ENCODE data around the gene MAP2K1. TPM values are rescaled to one million over a fixed set of nuclear protein-coding genes. Genes with fewer than 3 reads are reported as not detected.

The MAP2K1 gene
- total and polyA plus RNA-seq, 9 of the 15 experiments (the other 6 are each of a cell fraction or from before 2014, with no cell fraction given) = 7.5 to 58.3 (median 30.0) TPM

GRCh38 chr15:66356359-66357236 lies 30.1 kb upstream of the MAP2K1 start, which contains the start of gene TIPIN (continued):
- TF ChIP-seq, protein P1, sequence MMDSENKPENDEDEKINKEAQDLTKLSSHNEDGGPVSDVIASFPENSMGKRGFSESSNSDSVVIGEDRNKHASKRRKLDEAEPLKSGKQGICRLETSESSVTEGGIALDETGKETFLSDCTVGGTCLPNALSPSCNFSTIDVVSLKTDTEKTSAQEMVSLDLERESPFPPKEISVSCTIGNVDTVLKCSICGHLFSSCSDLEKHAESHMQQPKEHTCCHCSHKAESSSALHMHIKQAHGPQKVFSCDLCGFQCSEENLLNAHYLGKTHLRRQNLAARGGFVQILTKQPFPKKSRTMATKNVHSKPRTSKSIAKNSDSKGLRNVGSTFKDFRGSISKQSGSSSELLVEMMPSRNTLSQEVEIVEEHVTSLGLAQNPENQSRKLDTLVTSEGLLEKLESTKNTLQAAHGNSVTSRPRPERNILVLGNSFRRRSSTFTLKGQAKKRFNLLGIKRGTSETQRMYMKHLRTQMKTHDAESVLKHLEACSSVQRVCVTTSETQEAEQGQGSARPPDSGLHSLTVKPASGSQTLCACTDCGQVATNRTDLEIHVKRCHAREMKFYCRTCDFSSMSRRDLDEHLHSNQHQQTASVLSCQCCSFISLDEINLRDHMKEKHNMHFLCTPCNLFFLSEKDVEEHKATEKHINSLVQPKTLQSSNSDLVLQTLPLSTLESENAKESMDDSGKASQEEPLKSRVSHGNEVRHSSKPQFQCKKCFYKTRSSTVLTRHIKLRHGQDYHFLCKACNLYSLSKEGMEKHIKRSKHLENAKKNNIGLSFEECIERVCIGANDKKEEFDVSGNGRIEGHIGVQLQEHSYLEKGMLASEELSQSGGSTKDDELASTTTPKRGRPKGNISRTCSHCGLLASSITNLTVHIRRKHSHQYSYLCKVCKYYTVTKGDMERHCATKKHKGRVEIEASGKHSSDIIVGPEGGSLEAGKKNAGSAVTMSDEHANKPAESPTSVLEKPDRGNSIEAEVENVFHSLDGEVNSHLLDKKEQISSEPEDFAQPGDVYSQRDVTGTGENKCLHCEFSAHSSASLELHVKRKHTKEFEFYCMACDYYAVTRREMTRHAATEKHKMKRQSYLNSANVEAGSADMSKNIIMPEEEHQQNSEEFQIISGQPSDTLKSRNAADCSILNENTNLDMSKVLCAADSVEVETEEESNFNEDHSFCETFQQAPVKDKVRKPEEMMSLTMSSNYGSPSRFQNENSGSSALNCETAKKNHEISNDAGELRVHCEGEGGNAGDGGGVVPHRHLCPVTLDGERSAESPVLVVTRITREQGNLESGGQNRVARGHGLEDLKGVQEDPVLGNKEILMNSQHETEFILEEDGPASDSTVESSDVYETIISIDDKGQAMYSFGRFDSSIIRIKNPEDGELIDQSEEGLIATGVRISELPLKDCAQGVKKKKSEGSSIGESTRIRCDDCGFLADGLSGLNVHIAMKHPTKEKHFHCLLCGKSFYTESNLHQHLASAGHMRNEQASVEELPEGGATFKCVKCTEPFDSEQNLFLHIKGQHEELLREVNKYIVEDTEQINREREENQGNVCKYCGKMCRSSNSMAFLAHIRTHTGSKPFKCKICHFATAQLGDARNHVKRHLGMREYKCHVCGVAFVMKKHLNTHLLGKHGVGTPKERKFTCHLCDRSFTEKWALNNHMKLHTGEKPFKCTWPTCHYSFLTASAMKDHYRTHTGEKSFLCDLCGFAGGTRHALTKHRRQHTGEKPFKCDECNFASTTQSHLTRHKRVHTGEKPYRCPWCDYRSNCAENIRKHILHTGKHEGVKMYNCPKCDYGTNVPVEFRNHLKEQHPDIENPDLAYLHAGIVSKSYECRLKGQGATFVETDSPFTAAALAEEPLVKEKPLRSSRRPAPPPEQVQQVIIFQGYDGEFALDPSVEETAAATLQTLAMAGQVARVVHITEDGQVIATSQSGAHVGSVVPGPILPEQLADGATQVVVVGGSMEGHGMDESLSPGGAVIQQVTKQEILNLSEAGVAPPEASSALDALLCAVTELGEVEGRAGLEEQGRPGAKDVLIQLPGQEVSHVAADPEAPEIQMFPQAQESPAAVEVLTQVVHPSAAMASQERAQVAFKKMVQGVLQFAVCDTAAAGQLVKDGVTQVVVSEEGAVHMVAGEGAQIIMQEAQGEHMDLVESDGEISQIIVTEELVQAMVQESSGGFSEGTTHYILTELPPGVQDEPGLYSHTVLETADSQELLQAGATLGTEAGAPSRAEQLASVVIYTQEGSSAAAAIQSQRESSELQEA (IDR thresholded peaks at IDR 0.05; ENCODE audit: low read depth) = no peak
- no peak for TF ChIP-seq DACH1 (IDR thresholded peaks at IDR 0.05; ENCODE audit: partially characterized antibody)
- no peak for TF ChIP-seq STAG1 (CRISPR knock-in tag; IDR thresholded peaks at IDR 0.05; ENCODE audit: borderline replicate concordance)
- TF ChIP-seq DMBX1 (CRISPR knock-in tag; IDR thresholded peaks at IDR 0.05; ENCODE audit: borderline replicate concordance) = no peak
- TF ChIP-seq RBBP5 (IDR thresholded peaks at IDR 0.05; ENCODE audit: borderline replicate concordance, insufficient read depth, low read length, poor library complexity, severe bottlenecking) = no peak
- TF ChIP-seq NCOR1 (IDR thresholded peaks at IDR 0.05) = no peak
- no peak for TF ChIP-seq ZNF280A (IDR thresholded peaks at IDR 0.05; ENCODE audit: low read depth, partially characterized antibody)
- no peak for TF ChIP-seq ZNF232 (CRISPR knock-in tag; IDR thresholded peaks at IDR 0.05)
- no peak for TF ChIP-seq PHB (CRISPR knock-in tag; IDR thresholded peaks at IDR 0.05)
- no peak for TF ChIP-seq TEAD4 (IDR thresholded peaks at IDR 0.05; ENCODE audit: low read length)
- no peak for TF ChIP-seq TEAD4 (CRISPR knock-in tag; IDR thresholded peaks at IDR 0.05; ENCODE audit: borderline replicate concordance)
- TF ChIP-seq EP300 (IDR thresholded peaks at IDR 0.05; ENCODE audit: low read length) = no peak
- TF ChIP-seq SREBF2 (CRISPR knock-in tag; IDR thresholded peaks at IDR 0.05) = no peak
- TF ChIP-seq, protein P2, sequence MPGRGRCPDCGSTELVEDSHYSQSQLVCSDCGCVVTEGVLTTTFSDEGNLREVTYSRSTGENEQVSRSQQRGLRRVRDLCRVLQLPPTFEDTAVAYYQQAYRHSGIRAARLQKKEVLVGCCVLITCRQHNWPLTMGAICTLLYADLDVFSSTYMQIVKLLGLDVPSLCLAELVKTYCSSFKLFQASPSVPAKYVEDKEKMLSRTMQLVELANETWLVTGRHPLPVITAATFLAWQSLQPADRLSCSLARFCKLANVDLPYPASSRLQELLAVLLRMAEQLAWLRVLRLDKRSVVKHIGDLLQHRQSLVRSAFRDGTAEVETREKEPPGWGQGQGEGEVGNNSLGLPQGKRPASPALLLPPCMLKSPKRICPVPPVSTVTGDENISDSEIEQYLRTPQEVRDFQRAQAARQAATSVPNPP (IDR thresholded peaks at IDR 0.05; ENCODE audit: borderline replicate concordance, insufficient read depth, insufficient read length) = no peak
